GM21576 (cell line): ENCODE results near the gene CAVIN3.

Experiments used
- ATAC-seq: cut with Tn5 transposase; IDR thresholded peaks from one replicate; pipeline ENCODE4 v1.9.1; 2021; ENCODE audit warnings: mild to moderate bottlenecking, moderate library complexity; ENCODE audit not compliant: unreplicated experiment

CAVIN3 gene

GRCh38 chr11:6273188-6273587 lies 47.1 kb downstream of the CAVIN3 start:
- no peak for ATAC-seq

GRCh38 chr11:6271598-6271997 lies 48.7 kb downstream of the CAVIN3 start:
- no peak for ATAC-seq

GRCh38 chr11:6270584-6271246 lies 49.6 kb downstream of the CAVIN3 start:
- ATAC-seq = no peak

- no peak for ATAC-seq
These were observed 50.3 kb downstream of the CAVIN3 start for GRCh38 chr11:6269994-6270393.
